PC-3 (cell line): ENCODE data around the gene DGKD. TPM values are rescaled to one million over a fixed set of nuclear protein-coding genes. Genes with fewer than 3 reads are reported as not detected.
A peak's percentile ranks its signal among the peaks of the same experiment; 100 is the strongest.

ENCODE experiments used
- ATAC-seq: fragments of 200-7000 bp; cut with Tn5 transposase; 2 replicates; pipeline ENCODE4 v1.9.1; 2020; ENCODE audit warnings: mild to moderate bottlenecking, moderate library complexity
- BruUV-seq: library from RNA; stranded (reverse); fragments of 400-500 nt; replicated peaks from 2 replicates; lab custom pipeline; 2021; lab: Mats Ljungman, UMichigan
- CTCF ChIA-PET: fragments of 300-600 bp; sonication (Branson Sonifier 250); formaldehyde crosslinking; loops from one replicate; lab custom pipeline; 2022; ENCODE audit warnings: antibody characterized with exemption; lab: Charles Lee
- POLR2A ChIA-PET: fragments of 300-600 bp; sonication (Branson Sonifier 250); formaldehyde crosslinking; loops from one replicate; lab custom pipeline; 2022; ENCODE audit warnings: antibody characterized with exemption; ENCODE audit not compliant: unreplicated experiment; lab: Charles Lee
- DNase-seq: peaks from one replicate; pipeline ENCODE4 v3.0.0-alpha.2; 2015
- H2AFZ ChIP-seq: fragments of 300-600 bp; sonication (generic); 2 replicates; pipeline ENCODE4 v1.6.0; 2016; ENCODE audit warnings: antibody characterized with exemption, low read length
- H3F3A ChIP-seq: fragments of 300-600 bp; sonication (generic); one replicate; pipeline ENCODE4 v1.6.0; 2017; ENCODE audit warnings: antibody characterized with exemption, low read length, control low read depth, mild to moderate bottlenecking; ENCODE audit not compliant: unreplicated experiment
- H3K27ac ChIP-seq: fragments of 300-600 bp; sonication (generic); 2 replicates; pipeline ENCODE4 v1.5.1; 2016; ENCODE audit warnings: mild to moderate bottlenecking, low read length
- H3K27me3 ChIP-seq: fragments of 300-600 bp; sonication (generic); 2 replicates; pipeline ENCODE4 v1.6.1; 2016; ENCODE audit warnings: low read length, mixed read lengths
- H3K36me3 ChIP-seq: fragments of 300-600 bp; sonication (generic); 2 replicates; pipeline ENCODE4 v1.6.1; 2016; ENCODE audit warnings: low read depth, mixed run types, low read length, mixed read lengths
- H3K4me1 ChIP-seq: fragments of 300-600 bp; sonication (generic); 2 replicates; pipeline ENCODE4 v1.5.1; 2016; ENCODE audit warnings: low read length; ENCODE audit not compliant: insufficient read depth
- H3K4me2 ChIP-seq: fragments of 300-600 bp; sonication (generic); 2 replicates; pipeline ENCODE4 v1.6.0; 2016; ENCODE audit warnings: low read length
- H3K4me3 ChIP-seq: fragments of 300-600 bp; sonication (generic); 2 replicates; pipeline ENCODE4 v1.5.1; 2016; ENCODE audit warnings: mild to moderate bottlenecking, low read length, mixed read lengths
- H3K79me2 ChIP-seq: fragments of 300-600 bp; sonication (generic); 2 replicates; pipeline ENCODE4 v1.6.1; 2017; ENCODE audit warnings: low read length, mixed read lengths
- H3K9ac ChIP-seq: fragments of 300-600 bp; sonication (generic); 2 replicates; pipeline ENCODE4 v1.6.0; 2016; ENCODE audit warnings: mild to moderate bottlenecking, low read length
- H3K9me2 ChIP-seq: fragments of 300-600 bp; sonication (generic); replicated peaks from 2 replicates; pipeline ENCODE4 v1.6.1; 2016; ENCODE audit warnings: mixed run types, low read length, mixed read lengths
- H3K9me3 ChIP-seq: fragments of 300-600 bp; sonication (generic); 2 replicates; pipeline ENCODE4 v1.6.1; 2016; ENCODE audit warnings: low read length, mixed read lengths
- H4K20me1 ChIP-seq: fragments of 300-600 bp; sonication (generic); 2 replicates; pipeline ENCODE4 v1.6.1; 2016; ENCODE audit warnings: low read length, mixed read lengths
- EZH2 ChIP-seq: fragments of 300-600 bp; sonication (generic); IDR thresholded peaks from one replicate; pipeline ENCODE4 v1.6.1; 2017; ENCODE audit warnings: antibody characterized with exemption, mild to moderate bottlenecking, low read length; ENCODE audit not compliant: unreplicated experiment
- EZH2phosphoT487 ChIP-seq: fragments of 300-600 bp; sonication (generic); IDR thresholded peaks from 2 replicates; pipeline ENCODE4 v1.6.1; 2018; ENCODE audit warnings: mild to moderate bottlenecking, antibody characterized with exemption, low read length, borderline replicate concordance
- intact Hi-C: fragments of 100-400 bp; cut with micrococcal nuclease; formaldehyde crosslinking; loops from 2 replicates; pipeline ENCODE4 v1.9.0; 2023
- total RNA-seq: library from RNA; depleted of rRNA; stranded (reverse); fragments of >200 nt; gene quantifications from 2 replicates; pipeline ENCODE4 v1.2.3, GENCODE V29; 2014
- TF ChIP-seq, protein P1 (sequence below): fragments of 300-600 bp; sonication (generic); conservative IDR thresholded peaks from 2 replicates; pipeline ENCODE4 v1.5.1; 2017; ENCODE audit warnings: antibody characterized with exemption, low read depth, mild to moderate bottlenecking, low read length

DGKD gene
- total RNA-seq, 1 experiment from 2014 or later, result 23.3 TPM

DNA sequence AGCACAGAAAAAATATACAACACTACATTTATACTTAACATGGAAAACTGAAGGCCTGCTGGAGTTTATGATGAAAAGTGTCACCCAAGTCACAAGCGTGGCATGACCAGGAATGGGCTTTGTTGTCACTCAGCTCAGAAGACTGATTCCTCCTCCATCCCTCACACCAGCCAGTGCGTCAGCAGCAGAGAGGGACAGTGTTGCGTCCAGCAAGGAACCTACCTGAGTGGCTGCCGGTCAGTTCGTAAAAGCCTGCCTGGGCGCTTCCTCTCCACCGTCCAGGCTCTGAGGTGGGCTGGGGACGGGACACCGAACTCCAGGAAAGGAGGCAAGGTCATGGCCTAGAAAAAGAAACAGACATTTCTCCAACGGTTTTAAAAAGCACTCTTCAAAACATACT, 134.8 kb downstream of the DGKD start:
- intact Hi-C loops, result loop anchor here (10.0 kb wide), 1 partner anchor 436 kb away; no protein-coding TSS in a partner anchor
- CTCF ChIA-PET, result no interaction called here
- peaks cover 41% of the 10 kb centered on the region for H3K4me1 ChIP-seq
- no TSS peak for BruUV-seq
- no peaks in the 10 kb centered on the region for H3K79me2 ChIP-seq
- H3K9ac ChIP-seq, result peak overlapping the region; percentile 87
- no peaks in the 10 kb centered on the region for H3K27me3 ChIP-seq
- peaks cover 18% of the 10 kb centered on the region for H3F3A ChIP-seq
- no peak overlapping the region for H3K4me3 ChIP-seq
- no peaks in the 10 kb centered on the region for H3K9me2 ChIP-seq
- peak overlapping the region; percentile 100 for H3K27ac ChIP-seq
- H4K20me1 ChIP-seq, result no peaks in the 10 kb centered on the region
- DNase-seq, result no peak
- H3K36me3 ChIP-seq, result peaks cover 20% of the 10 kb centered on the region; the same call in 1 of the 2 replicates
- H3K9me3 ChIP-seq, result no peaks in the 10 kb centered on the region
- ATAC-seq, result no peak
- TF ChIP-seq EZH2, result no peak
- TF ChIP-seq EZH2phosphoT487, result no peak
- TF ChIP-seq, protein P1, sequence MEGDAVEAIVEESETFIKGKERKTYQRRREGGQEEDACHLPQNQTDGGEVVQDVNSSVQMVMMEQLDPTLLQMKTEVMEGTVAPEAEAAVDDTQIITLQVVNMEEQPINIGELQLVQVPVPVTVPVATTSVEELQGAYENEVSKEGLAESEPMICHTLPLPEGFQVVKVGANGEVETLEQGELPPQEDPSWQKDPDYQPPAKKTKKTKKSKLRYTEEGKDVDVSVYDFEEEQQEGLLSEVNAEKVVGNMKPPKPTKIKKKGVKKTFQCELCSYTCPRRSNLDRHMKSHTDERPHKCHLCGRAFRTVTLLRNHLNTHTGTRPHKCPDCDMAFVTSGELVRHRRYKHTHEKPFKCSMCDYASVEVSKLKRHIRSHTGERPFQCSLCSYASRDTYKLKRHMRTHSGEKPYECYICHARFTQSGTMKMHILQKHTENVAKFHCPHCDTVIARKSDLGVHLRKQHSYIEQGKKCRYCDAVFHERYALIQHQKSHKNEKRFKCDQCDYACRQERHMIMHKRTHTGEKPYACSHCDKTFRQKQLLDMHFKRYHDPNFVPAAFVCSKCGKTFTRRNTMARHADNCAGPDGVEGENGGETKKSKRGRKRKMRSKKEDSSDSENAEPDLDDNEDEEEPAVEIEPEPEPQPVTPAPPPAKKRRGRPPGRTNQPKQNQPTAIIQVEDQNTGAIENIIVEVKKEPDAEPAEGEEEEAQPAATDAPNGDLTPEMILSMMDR, result no peak
- H3K4me2 ChIP-seq, result no peak overlapping the region
- no peak overlapping the region for H2AFZ ChIP-seq
- POLR2A ChIA-PET, result no interaction called here

DNA sequence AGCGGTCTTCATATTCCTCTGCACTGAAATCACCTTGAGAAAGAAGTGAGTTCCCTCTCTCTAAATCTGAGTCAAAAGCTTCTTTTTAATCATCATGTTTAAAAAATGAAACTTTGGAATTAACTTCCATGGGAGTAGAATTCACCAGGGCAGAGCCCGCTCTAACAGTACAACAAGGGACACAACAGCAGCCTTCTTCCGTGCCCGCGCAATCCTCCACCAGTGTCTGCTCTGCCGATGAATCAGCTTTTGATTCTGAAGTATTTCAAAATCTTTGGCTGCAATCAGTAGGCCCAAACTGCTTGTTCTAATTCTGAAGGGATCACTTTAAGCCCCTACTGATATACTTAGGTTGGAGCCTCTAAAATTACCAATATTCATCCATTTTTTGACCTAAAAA, 135.4 kb downstream of the DGKD start:
- Histone ChIP-seq H3K9ac (no peak overlapping the region), H3K27me3 (no peaks in the 10 kb centered on the region), H4K20me1 (no peaks in the 10 kb centered on the region)

DNA sequence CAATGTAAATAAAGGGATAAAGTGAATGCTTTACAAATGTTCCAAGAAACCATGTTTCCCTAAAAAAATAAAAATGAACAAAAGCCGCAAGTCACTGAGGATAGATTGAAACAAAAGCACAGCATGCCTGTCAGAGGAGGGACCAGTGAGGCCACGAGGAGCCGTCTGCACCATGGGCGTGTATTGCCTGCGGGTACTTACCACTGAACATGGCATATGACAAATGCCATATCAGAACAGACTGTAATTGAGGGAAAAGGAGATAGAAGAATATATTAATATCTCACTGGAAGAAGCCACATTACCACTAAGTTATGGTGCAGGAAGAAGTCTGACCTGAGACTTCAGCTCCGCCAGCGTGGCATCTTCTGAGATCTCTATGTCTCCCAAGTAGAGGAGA, 136.5 kb downstream of the DGKD start:
- no peak for TF ChIP-seq EZH2
- no peak for TF ChIP-seq EZH2phosphoT487
- Histone ChIP-seq H4K20me1 (no peaks in the 10 kb centered on the region), H3K27me3 (no peaks in the 10 kb centered on the region), H3K4me1 (peaks cover 33% of the 10 kb centered on the region), H3K36me3 (peaks cover 18% of the 10 kb centered on the region; the same call in 1 of the 2 replicates), H3K9me2 (no peaks in the 10 kb centered on the region), H3K9ac (no peak overlapping the region), H3K79me2 (no peaks in the 10 kb centered on the region), H3K4me2 (no peak overlapping the region), H3K4me3 (no peak overlapping the region), H3K27ac (no peak overlapping the region), H2AFZ (no peak overlapping the region), H3K9me3 (no peaks in the 10 kb centered on the region), H3F3A (peaks cover 18% of the 10 kb centered on the region)
- intact Hi-C loops, result no loop called here
- DNase-seq (no peak), ATAC-seq (no peak)
- POLR2A ChIA-PET, result interaction anchor here (0.6 kb wide), 1 partner anchor 15 kb away, joined by 3 read pairs; no protein-coding TSS in a partner anchor
- BruUV-seq, result no TSS peak
- CTCF ChIA-PET, result no interaction called here

More for the DNA sequence above, 135.4 kb downstream of the DGKD start:
- peaks cover 18% of the 10 kb centered on the region for H3F3A ChIP-seq
- DNase-seq, result no peak
- peak overlapping the region; percentile 100; the same call in 1 of the 2 replicates for H3K27ac ChIP-seq
- H3K4me3 ChIP-seq, result no peak overlapping the region
- no peak for ATAC-seq
- no TSS peak for BruUV-seq
- peaks cover 41% of the 10 kb centered on the region for H3K4me1 ChIP-seq
- H2AFZ ChIP-seq, result no peak overlapping the region
- TF ChIP-seq EZH2phosphoT487 (no peak), EZH2 (no peak)
- TF ChIP-seq, protein P1, result no peak
- ChIA-PET POLR2A (no interaction called here), CTCF (no interaction called here)
- no peaks in the 10 kb centered on the region for H3K9me2 ChIP-seq
- H3K36me3 ChIP-seq, result peaks cover 24% of the 10 kb centered on the region; the same call in 1 of the 2 replicates
- no peaks in the 10 kb centered on the region for H3K79me2 ChIP-seq
- intact Hi-C loops, result loop anchor here (10.0 kb wide), 1 partner anchor 435 kb away; no protein-coding TSS in a partner anchor
- H3K4me2 ChIP-seq, result no peak overlapping the region
- H3K9me3 ChIP-seq, result no peaks in the 10 kb centered on the region
